Astrocyte of the cerebellum (primary cell): Measurements from ENCODE around the gene ACSF3.

Experiments
- DNase-seq: peaks from one replicate; pipeline ENCODE4 v3.0.0-alpha.2; 2011; ENCODE audit warnings: low read depth
- H3K4me3 ChIP-seq: 2 replicates; pipeline ENCODE4 v1.5.1; 2011; ENCODE audit warnings: mild to moderate bottlenecking, low read depth, low read length, moderate library complexity
- in situ Hi-C: cut with HindIII; loops from 2 replicates; pipeline ENCODE4 v1.10.0; 2017; ENCODE audit warnings: low sequenced_read_pairs
- TF ChIP-seq, protein P1 (sequence below): IDR thresholded peaks from 2 replicates; pipeline ENCODE4 v1.5.1; 2012; ENCODE audit warnings: low read length, low read depth, moderate library complexity, mild to moderate bottlenecking; ENCODE audit errors: missing control alignments

ACSF3 gene

DNA sequence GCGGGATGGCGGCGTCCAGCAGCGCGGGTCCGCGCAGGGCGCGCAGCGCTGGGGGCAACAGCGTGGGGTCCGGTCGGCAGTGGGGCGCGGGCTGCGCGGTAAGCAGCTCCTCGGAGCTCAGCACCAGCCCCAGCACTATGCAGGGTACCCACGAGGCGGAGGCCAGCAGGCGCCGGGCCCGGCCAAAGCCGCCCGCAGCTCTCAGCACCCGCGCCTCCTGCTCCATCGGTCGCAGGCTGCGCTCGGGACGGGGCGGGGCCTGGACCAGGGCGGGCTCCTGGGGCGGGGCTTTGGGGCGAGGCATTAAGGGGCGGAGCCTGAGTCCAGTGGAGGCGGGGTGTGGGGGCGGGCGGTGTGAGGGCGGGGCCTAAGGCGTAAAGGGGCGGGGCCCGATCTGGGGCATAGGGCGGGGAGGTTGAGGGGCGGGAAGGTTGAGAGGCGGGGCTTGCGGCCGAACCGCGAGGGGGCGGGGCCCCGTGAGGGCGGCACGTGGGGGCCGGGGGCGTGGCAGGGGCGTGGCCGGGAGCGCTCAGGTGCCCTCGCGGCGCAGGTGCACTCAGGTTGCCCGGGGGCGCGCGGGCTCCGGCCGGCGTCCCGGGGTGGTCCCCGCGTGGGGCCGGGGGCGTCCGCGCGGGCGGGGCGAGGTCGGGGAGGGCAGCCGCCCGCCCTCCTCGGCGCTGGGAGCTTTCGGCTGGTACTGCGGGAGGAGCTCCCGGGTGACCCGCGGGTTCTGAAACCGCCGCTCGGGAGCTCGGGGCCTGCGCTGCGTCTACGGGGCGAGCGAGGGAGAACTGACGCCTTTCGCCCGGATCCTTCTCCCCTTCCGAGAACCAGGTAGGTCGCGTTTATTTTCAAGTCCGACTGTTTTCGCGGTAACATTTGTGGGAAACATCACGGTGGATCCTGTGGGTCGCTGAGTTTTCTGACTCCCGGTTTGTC lies 108.1 kb downstream of the ACSF3 start:
- TF ChIP-seq, protein P1, sequence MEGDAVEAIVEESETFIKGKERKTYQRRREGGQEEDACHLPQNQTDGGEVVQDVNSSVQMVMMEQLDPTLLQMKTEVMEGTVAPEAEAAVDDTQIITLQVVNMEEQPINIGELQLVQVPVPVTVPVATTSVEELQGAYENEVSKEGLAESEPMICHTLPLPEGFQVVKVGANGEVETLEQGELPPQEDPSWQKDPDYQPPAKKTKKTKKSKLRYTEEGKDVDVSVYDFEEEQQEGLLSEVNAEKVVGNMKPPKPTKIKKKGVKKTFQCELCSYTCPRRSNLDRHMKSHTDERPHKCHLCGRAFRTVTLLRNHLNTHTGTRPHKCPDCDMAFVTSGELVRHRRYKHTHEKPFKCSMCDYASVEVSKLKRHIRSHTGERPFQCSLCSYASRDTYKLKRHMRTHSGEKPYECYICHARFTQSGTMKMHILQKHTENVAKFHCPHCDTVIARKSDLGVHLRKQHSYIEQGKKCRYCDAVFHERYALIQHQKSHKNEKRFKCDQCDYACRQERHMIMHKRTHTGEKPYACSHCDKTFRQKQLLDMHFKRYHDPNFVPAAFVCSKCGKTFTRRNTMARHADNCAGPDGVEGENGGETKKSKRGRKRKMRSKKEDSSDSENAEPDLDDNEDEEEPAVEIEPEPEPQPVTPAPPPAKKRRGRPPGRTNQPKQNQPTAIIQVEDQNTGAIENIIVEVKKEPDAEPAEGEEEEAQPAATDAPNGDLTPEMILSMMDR, result no peak
- H3K4me3 ChIP-seq, result no peak overlapping the region
- in situ Hi-C loops, result loop anchor here (5.0 to 25.0 kb wide), 3 partner anchors 84 to 447 kb away; no protein-coding TSS in a partner anchor
- DNase-seq, result no peak

DNA sequence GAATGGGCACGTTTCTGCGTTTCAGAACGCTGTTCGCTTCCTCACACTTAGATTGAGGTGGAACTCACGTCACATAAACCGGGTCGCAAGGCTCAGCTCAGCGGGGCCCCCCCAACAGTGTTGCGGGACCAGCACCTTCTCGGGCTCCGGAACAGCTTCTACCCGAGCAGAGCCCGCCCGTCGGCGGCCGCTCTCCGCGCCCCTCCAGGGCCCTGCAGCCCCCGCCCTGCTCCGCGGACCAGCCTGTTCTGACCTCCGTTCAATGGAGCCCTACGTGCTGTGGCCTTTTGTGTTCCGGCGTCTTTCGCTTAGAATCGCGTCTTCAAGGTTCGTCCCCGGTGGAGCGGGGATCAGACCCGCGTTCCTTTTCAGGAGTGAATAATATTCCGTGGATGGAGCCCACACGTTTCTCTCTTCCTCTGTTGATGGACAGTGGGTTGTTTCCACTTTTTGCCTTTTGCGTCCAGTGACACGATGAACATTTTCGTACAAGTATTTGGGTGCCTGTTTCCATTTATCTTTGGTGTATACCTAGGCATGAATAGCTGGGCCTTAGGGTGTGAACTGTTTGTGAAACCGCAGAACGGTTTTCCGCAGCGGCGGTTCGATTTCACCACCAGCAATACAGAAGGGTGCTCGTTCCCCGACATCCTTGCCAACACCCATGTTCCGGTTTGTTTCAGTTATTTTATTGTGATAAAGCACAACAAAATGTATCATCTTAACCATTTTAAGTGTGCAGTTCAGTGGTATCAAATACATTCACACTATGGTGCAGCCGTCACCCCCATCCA lies 109.0 kb downstream of the ACSF3 start:
- in situ Hi-C loops, result loop anchor here (5.0 to 25.0 kb wide), 3 partner anchors 85 to 448 kb away; no protein-coding TSS in a partner anchor
- TF ChIP-seq, protein P1, result no peak
- no peak overlapping the region for H3K4me3 ChIP-seq
- no peak for DNase-seq
